ENCODE measurements around the gene TMEM80. TPM values are rescaled to one million over a fixed set of nuclear protein-coding genes. Genes with fewer than 3 reads are reported as not detected.
A peak's percentile ranks its signal among the peaks of the same experiment; 100 is the strongest.

The TMEM80 gene
- total and polyA plus RNA-seq, 9 of the 15 experiments (the other 6 are each of a cell fraction or from before 2014, with no cell fraction given): 5.1 to 30.1 (median 12.4) TPM

DNA sequence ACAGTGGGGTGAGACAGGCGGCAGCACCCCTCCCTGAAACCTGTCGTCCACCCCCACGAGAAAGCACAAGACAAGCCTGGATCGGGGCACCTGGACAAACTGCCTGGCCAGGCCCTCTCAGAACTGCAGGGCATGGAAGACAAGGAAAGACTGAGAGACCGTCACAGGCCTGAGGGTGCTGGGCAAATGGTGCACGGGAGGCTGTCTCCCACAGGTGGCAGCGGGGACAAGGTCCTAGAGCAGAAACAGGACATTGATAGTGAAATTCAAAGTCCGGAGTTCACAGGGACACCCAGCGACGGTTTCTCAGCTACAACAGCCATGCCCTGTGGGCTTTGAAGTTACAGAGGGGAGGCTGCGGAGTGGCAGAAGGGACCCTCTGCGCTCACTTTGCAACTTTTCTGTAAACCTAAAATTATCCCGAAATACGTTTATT, 37.9 kb upstream of the TMEM80 start:
- Histone ChIP-seq H3K79me2 (ENCODE audit: control insufficient read depth, insufficient read depth, low read length) (peaks cover 8% of the 10 kb centered on the region; the same call in 1 of the 3 replicates), H4K20me1 (replicated peaks; ENCODE audit: control insufficient read depth, insufficient read depth, low read length) (no peaks in the 10 kb centered on the region), H3K9me3 (replicated peaks; ENCODE audit: control insufficient read depth, insufficient read depth, low read depth, low read length) (no peaks in the 10 kb centered on the region), H3K27ac (ENCODE audit: extremely low read depth, low read depth, low read length) (no peak overlapping the region), H3K9ac (ENCODE audit: insufficient read depth in 1 of 2, low read depth in 2 of 2, low read length in 2 of 2) (peak overlapping the region in 1 of 2 experiments; percentile 79; a peak in 2 of 4 replicates), H3K9me1 (ENCODE audit: control insufficient read depth, insufficient read depth, low read length) (no peaks in the 10 kb centered on the region), H3K4me2 (ENCODE audit: insufficient read depth, low read length) (no peak overlapping the region), H3K27me3 (ENCODE audit: control insufficient read depth in 2 of 2, insufficient read depth in 2 of 2, low read length in 2 of 2) (no peaks in the 10 kb centered on the region), H3K4me1 (replicated peaks in 1 of 2; ENCODE audit: control insufficient read depth in 2 of 2, insufficient read depth in 2 of 2, low read length in 2 of 2) (peaks cover 0 to 27% of the 10 kb centered on the region in 2 experiments; a peak in 2 of 5 replicates), H2AFZ (ENCODE audit: low read depth, low read length) (no peak overlapping the region), H3K4me3 (no peak overlapping the region), H3K36me3 (ENCODE audit: control insufficient read depth, insufficient read depth, low read length) (peaks cover 85% of the 10 kb centered on the region; the same call in 2 of the 3 replicates)
- intact Hi-C loops (cut with micrococcal nuclease): no loop called here
- TF ChIP-seq ZNF518B (CRISPR knock-in tag; IDR thresholded peaks at IDR 0.05): no peak
- TF ChIP-seq ASH1L (IDR thresholded peaks at IDR 0.05; ENCODE audit: borderline replicate concordance, low read depth, partially characterized antibody): no peak
- TF ChIP-seq, protein P1, sequence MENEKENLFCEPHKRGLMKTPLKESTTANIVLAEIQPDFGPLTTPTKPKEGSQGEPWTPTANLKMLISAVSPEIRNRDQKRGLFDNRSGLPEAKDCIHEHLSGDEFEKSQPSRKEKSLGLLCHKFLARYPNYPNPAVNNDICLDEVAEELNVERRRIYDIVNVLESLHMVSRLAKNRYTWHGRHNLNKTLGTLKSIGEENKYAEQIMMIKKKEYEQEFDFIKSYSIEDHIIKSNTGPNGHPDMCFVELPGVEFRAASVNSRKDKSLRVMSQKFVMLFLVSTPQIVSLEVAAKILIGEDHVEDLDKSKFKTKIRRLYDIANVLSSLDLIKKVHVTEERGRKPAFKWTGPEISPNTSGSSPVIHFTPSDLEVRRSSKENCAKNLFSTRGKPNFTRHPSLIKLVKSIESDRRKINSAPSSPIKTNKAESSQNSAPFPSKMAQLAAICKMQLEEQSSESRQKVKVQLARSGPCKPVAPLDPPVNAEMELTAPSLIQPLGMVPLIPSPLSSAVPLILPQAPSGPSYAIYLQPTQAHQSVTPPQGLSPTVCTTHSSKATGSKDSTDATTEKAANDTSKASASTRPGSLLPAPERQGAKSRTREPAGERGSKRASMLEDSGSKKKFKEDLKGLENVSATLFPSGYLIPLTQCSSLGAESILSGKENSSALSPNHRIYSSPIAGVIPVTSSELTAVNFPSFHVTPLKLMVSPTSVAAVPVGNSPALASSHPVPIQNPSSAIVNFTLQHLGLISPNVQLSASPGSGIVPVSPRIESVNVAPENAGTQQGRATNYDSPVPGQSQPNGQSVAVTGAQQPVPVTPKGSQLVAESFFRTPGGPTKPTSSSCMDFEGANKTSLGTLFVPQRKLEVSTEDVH (IDR thresholded peaks at IDR 0.05; ENCODE audit: low read depth, partially characterized antibody): no peak
- no peak for TF ChIP-seq JUNB (CRISPR knock-in tag; conservative IDR thresholded peaks at IDR 0.05)
- TF ChIP-seq RBFOX2 (IDR thresholded peaks at IDR 0.05; ENCODE audit: low read depth, low read length): no peak
- no peak for TF ChIP-seq ZNF436 (CRISPR knock-in tag; IDR thresholded peaks at IDR 0.05)
- TF ChIP-seq NELFE (IDR thresholded peaks at IDR 0.05; ENCODE audit: insufficient read depth, insufficient read length): no peak
- no peak for TF ChIP-seq GATAD2A (IDR thresholded peaks at IDR 0.05)
- TF ChIP-seq ARID2 (IDR thresholded peaks at IDR 0.05): no peak
- no peak for TF ChIP-seq ZNF124 (CRISPR knock-in tag; IDR thresholded peaks at IDR 0.05)
- POLR2A ChIA-PET: interaction anchor here (0.5 to 0.7 kb wide), 3 partner anchors 8 to 34 kb away, joined by 3 to 4 read pairs (median 3); no protein-coding TSS in a partner anchor
- DNase-seq (ENCODE audit: extremely low read depth in 1 of 4, low spot score in 3 of 4) (no peak), ATAC-seq (no peak), FAIRE-seq (no peak)
- BruUV-seq (replicated peaks): no TSS peak
- WGBS (ENCODE audit: insufficient coverage, low coverage, missing lambda C conversion rate): 87% methylated on average over 14 of the region's 14 CpGs
- CTCF ChIA-PET (ENCODE audit: low intra/inter-chr PET ratio): no interaction called here
- in situ Hi-C loops (cut with MboI): no loop called here
